ENCODE measurements around the gene MTUS2. TPM values are rescaled to one million over a fixed set of nuclear protein-coding genes. Genes with fewer than 3 reads are reported as not detected.

The MTUS2 gene
- total RNA-seq, 1 experiment from 2014 or later: not detected

- no peak overlapping the region for H2AFZ ChIP-seq (ENCODE audit: low read length)
- ATAC-seq: no peak
- intact Hi-C loops (cut with micrococcal nuclease): no loop called here
- H4K20me1 ChIP-seq (ENCODE audit: low read length): 0 out of 2 replicates have a peak, but pooled peaks cover 3% of the 10 kb centered on the region
- CTCF ChIA-PET: no interaction called here
- DNase-seq: no peak
- TF ChIP-seq EZH2phosphoT487 (IDR thresholded peaks at IDR 0.05; ENCODE audit: borderline replicate concordance, low read length) (no peak), CTCF (conservative IDR thresholded peaks at IDR 0.05; ENCODE audit: low read depth, low read length) (no peak), EZH2 (IDR thresholded peaks at IDR 0.05; ENCODE audit: low read length, unreplicated experiment) (no peak)
- no peak overlapping the region for H3K9ac ChIP-seq (ENCODE audit: low read length)
- BruUV-seq (replicated peaks): no TSS peak
- H3K9me2 ChIP-seq (replicated peaks; ENCODE audit: low read length): no peaks in the 10 kb centered on the region
- no peak overlapping the region for H3K27ac ChIP-seq (ENCODE audit: low read length)
- no peaks in the 10 kb centered on the region for H3K79me2 ChIP-seq (ENCODE audit: low read length)
- no peak overlapping the region for H3K4me2 ChIP-seq (ENCODE audit: low read length)
- H3K36me3 ChIP-seq (ENCODE audit: low read depth, low read length): peaks cover 25% of the 10 kb centered on the region; the same call in 1 of the 2 replicates
- no peaks in the 10 kb centered on the region for H3K9me3 ChIP-seq (ENCODE audit: low read length)
- H3K27me3 ChIP-seq (ENCODE audit: low read length): no peaks in the 10 kb centered on the region
- no peaks in the 10 kb centered on the region for H3F3A ChIP-seq (ENCODE audit: low read length, unreplicated experiment)
- H3K4me1 ChIP-seq (ENCODE audit: insufficient read depth, low read length): no peaks in the 10 kb centered on the region
- POLR2A ChIA-PET (ENCODE audit: unreplicated experiment): no interaction called here
- no peak overlapping the region for H3K4me3 ChIP-seq (ENCODE audit: low read length)
Observed at GRCh38 chr13:29521336-29521735, 701.2 kb downstream of the MTUS2 start.

GRCh38 chr13:29522044-29522685, 702.0 kb downstream of the MTUS2 start:
- intact Hi-C loops (cut with micrococcal nuclease): no loop called here
- no peaks in the 10 kb centered on the region for H3K9me3 ChIP-seq (ENCODE audit: low read length)
- H2AFZ ChIP-seq (ENCODE audit: low read length): no peak overlapping the region
- no peaks in the 10 kb centered on the region for H3K9me2 ChIP-seq (replicated peaks; ENCODE audit: low read length)
- CTCF ChIA-PET: no interaction called here
- H3K4me3 ChIP-seq (ENCODE audit: low read length): no peak overlapping the region
- H3K4me2 ChIP-seq (ENCODE audit: low read length): no peak overlapping the region
- no peaks in the 10 kb centered on the region for H3K27me3 ChIP-seq (ENCODE audit: low read length)
- POLR2A ChIA-PET (ENCODE audit: unreplicated experiment): no interaction called here
- no peaks in the 10 kb centered on the region for H3F3A ChIP-seq (ENCODE audit: low read length, unreplicated experiment)
- no peak for TF ChIP-seq EZH2 (IDR thresholded peaks at IDR 0.05; ENCODE audit: low read length, unreplicated experiment)
- TF ChIP-seq EZH2phosphoT487 (IDR thresholded peaks at IDR 0.05; ENCODE audit: borderline replicate concordance, low read length): no peak
- TF ChIP-seq CTCF (conservative IDR thresholded peaks at IDR 0.05; ENCODE audit: low read depth, low read length): no peak
- BruUV-seq (replicated peaks): no TSS peak
- 0 out of 2 replicates have a peak, but pooled peaks cover 3% of the 10 kb centered on the region for H4K20me1 ChIP-seq (ENCODE audit: low read length)
- ATAC-seq: no peak
- no peak for DNase-seq
- H3K27ac ChIP-seq (ENCODE audit: low read length): no peak overlapping the region
- H3K79me2 ChIP-seq (ENCODE audit: low read length): no peaks in the 10 kb centered on the region
- H3K9ac ChIP-seq (ENCODE audit: low read length): no peak overlapping the region
- peaks cover 24% of the 10 kb centered on the region; the same call in 1 of the 2 replicates for H3K36me3 ChIP-seq (ENCODE audit: low read depth, low read length)
- H3K4me1 ChIP-seq (ENCODE audit: insufficient read depth, low read length): no peaks in the 10 kb centered on the region

- ChIA-PET POLR2A (ENCODE audit: unreplicated experiment) (no interaction called here), CTCF (no interaction called here)
- no peaks in the 10 kb centered on the region for H3K9me3 ChIP-seq (ENCODE audit: low read length)
- peaks cover 26% of the 10 kb centered on the region; the same call in 1 of the 2 replicates for H3K36me3 ChIP-seq (ENCODE audit: low read depth, low read length)
- intact Hi-C loops (cut with micrococcal nuclease): no loop called here
- no peak overlapping the region for H3K4me3 ChIP-seq (ENCODE audit: low read length)
- H3K79me2 ChIP-seq (ENCODE audit: low read length): no peaks in the 10 kb centered on the region
- no peaks in the 10 kb centered on the region for H3K9me2 ChIP-seq (replicated peaks; ENCODE audit: low read length)
- H3K4me1 ChIP-seq (ENCODE audit: insufficient read depth, low read length): no peaks in the 10 kb centered on the region
- no peak overlapping the region for H3K9ac ChIP-seq (ENCODE audit: low read length)
- TF ChIP-seq CTCF (conservative IDR thresholded peaks at IDR 0.05; ENCODE audit: low read depth, low read length): no peak
- TF ChIP-seq EZH2phosphoT487 (IDR thresholded peaks at IDR 0.05; ENCODE audit: borderline replicate concordance, low read length): no peak
- no peak for TF ChIP-seq EZH2 (IDR thresholded peaks at IDR 0.05; ENCODE audit: low read length, unreplicated experiment)
- DNase-seq (no peak), ATAC-seq (no peak)
- no peak overlapping the region for H2AFZ ChIP-seq (ENCODE audit: low read length)
- no TSS peak for BruUV-seq (replicated peaks)
- 0 out of 2 replicates have a peak, but pooled peaks cover 3% of the 10 kb centered on the region for H4K20me1 ChIP-seq (ENCODE audit: low read length)
- H3K27me3 ChIP-seq (ENCODE audit: low read length): no peaks in the 10 kb centered on the region
- no peak overlapping the region for H3K27ac ChIP-seq (ENCODE audit: low read length)
- no peak overlapping the region for H3K4me2 ChIP-seq (ENCODE audit: low read length)
- H3F3A ChIP-seq (ENCODE audit: low read length, unreplicated experiment): no peaks in the 10 kb centered on the region
Observed at GRCh38 chr13:29523199-29523961, 703.2 kb downstream of the MTUS2 start.
